NCI-H187 treated with DMSO at 0.1 percent for 48 hours (cell line): ENCODE measurements around the gene PRDM10.
"Not testable (repeated sequence)": the region's sequence is repeated elsewhere in the genome, so short reads cannot be mapped to it uniquely, and the experiment has no call there.

Source experiments
- DNase-seq: peaks from one replicate; lab custom pipeline; 2025; lab: John Stamatoyannopoulos, UW

Gene PRDM10

DNA sequence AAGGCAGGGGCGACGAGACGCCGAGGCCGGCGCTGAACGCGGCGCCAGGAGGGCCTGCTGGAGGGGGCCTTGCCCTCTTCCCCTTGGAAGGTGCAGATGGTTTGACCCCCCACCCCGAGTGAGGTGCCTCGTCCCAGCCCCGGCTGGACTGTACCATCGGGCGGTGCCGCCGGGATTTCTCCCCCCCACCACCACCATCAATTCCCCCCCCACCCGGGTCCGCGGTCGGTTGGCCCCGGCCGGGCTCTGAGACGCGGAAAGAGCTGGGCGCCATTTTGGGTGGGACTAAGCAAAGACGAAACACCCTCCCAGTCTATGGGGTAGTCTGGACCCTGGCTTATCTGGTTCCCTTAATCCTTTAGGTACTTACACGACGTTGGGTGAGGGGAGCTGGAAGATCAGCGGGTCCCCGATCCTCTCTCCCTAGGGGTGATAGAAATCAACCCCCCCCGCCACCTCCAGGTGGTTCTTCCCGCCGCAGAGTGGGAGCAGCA, at the start of gene PRDM10:
PRDM10 (minus strand) TSS at position 484 of the 494 bp plus-strand sequence. CDS start 41,871 bp downstream, outside the sequence.
- peak; percentile 88 for DNase-seq

DNA sequence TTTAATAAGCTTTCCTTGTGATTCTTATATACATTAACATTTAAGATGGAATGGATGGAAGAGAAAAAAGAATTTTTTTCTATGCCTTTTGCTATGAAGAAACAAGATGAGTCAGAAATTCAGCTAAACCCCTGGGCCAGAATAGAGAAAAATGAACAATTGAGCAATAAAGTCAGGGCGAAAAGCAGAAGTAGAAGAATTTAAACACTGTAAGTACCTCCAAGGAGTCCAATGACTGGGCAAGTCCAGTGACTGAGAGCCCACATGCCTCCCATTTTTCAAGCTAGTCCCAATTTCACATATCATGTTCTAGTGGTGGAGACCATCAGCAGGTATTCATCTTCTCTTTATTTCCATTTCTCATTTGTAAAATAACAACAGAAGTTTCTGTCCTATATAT, 48.4 kb upstream of the PRDM10 start:
- DNase-seq: no peak

- DNase-seq: no peak
Observed at GRCh38 chr11:130050257-130050656, 47.6 kb upstream of the PRDM10 start.

- no peak for DNase-seq
Observed at GRCh38 chr11:130049328-130049771, 46.7 kb upstream of the PRDM10 start.

GRCh38 chr11:130047141-130047540, 44.5 kb upstream of the PRDM10 start:
- DNase-seq: no peak

GRCh38 chr11:130043575-130043974, 40.9 kb upstream of the PRDM10 start:
- no peak for DNase-seq

DNA sequence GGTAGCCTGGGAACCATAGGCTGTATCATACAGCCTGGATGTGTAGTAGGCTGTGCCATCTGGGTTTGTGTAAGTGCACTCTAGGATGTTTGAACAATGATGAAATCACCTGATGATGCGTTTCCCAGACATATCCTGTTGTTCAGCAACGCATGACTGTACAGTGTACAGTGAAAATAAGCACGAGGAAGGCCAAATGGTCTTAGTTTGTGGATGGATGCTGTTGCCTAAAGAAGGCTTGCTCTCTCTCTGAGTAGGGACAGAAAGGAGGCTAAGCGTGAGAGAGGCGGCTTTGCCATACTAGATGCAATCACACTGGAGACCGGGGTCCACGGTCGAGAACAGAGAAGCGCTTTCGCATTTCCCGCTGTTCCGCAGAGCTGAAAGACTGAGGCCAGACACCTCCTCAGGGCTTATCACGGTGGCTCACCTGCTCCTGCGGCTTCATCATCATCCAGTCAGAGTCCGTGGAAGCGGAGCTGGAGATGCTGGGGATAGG, 39.5 kb upstream of the PRDM10 start:
- no peak for DNase-seq

DNA sequence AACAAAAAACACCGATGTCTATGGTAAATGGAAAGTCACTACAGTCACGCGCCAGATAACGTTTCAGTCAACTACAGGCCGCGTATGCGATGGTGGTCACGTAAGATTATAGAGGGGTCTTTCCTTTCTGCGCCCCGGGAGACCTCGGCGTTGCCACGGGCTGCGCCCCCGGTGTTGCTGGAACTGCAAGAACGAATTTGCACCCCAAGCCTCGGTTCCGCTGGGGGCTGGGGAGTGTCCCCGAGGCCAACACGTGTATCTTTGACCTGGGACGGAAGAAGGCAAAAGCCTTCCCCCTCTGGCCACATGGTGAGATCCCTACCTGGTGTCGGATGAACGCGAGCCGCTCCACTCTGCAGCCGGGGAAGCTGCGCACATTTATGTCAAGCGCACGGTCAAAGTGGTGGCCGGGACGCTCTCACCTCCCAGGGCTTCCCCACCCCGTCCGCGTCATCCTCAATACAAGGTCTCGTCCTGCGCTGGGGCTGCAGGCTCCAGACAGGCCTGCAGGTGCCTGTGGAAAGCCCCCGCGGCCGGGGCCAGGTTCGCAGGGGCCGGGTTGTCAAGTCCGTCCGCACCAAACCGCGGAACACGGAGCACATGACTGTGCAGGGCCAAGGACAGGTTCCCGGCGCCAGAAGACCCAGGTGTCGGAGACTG, 37.8 kb upstream of the PRDM10 start:
- DNase-seq: no peak

- DNase-seq: no peak
Observed at GRCh38 chr11:130037881-130038585, 35.4 kb upstream of the PRDM10 start.

GRCh38 chr11:130037058-130037457, 34.4 kb upstream of the PRDM10 start:
- no peak for DNase-seq

GRCh38 chr11:130034236-130034635, 31.6 kb upstream of the PRDM10 start:
- no peak for DNase-seq

GRCh38 chr11:130032931-130033330, 30.3 kb upstream of the PRDM10 start:
- no peak for DNase-seq

DNA sequence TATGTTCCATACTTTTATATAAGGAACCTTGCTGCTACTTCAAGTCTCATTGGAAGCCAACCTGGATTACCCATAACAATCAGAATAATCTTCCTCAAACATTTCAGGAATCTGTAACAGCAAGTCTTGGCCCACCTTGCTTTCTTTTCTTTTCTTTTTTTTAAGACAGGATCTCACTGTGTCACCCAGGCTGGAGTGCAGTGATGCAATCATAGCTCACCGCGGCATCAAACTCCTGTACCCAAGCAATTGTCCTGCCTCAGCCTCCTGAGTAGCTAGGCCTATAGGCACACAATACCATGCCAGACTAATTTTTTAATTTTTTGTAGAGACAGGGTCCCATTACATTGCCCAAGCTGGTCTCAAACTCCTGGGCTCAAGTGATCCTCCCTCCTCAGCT, 29.3 kb upstream of the PRDM10 start:
- DNase-seq: no peak

DNA sequence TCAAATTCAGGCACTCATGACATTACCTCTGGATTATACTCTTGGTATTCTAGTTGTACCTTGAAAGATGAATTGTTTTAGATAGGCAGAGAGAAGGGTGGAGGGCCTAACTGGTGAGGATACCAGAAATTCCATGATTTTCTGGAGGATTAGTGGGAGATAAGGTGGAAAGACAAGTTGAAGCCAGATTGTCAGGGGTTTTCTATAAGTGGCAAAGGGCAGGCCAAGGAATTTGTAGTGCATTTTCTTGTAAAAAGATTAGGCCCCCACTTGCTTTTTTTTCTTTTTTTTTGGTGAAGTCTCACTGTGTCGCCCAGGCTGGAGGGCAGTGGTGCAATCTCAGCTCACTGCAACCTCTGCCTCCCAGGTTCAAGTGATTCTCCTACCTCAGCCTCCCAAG, 28.4 kb upstream of the PRDM10 start:
- no peak for DNase-seq

DNA sequence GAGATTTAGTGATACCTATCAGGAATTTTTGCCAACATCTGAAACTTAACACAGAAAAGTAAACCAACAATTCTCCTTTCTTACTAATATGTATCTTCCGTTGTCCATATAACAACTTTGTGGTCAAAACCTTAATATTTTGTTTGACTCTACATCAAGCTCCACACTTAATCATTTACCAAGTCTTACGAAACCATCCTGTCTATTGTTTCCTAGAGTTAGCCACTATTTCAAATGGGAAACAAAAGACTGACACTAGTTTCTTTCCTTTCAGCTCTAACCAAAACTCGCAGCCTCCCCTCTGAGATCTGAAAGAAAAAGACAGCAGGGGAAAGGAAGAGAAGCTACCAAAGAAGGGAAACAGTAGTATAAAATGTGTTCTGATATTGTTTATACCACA, 26.5 kb upstream of the PRDM10 start:
- no peak for DNase-seq

- no peak for DNase-seq
Observed at GRCh38 chr11:130025371-130025770, 22.7 kb upstream of the PRDM10 start.

DNA sequence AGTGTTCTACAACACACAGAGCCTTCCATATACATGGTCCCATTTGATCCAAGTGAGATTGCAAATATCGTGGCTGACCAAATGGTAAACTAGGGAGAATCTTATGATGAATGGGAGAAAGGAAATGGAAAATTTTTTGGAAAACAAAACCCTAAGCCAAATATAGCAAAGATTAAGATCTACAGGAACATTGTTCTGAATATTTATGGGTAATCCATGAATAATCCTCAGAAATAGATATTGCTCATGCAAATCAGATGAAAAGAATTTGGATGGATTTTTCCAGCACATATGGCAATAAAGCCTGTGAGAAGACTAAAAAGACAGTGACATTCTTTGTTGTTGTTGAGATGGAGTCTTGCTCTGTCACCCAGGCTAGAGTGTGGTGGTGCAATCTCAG, 21.7 kb upstream of the PRDM10 start:
- no peak for DNase-seq

GRCh38 chr11:130023204-130023603, 20.6 kb upstream of the PRDM10 start:
- no peak for DNase-seq

DNA sequence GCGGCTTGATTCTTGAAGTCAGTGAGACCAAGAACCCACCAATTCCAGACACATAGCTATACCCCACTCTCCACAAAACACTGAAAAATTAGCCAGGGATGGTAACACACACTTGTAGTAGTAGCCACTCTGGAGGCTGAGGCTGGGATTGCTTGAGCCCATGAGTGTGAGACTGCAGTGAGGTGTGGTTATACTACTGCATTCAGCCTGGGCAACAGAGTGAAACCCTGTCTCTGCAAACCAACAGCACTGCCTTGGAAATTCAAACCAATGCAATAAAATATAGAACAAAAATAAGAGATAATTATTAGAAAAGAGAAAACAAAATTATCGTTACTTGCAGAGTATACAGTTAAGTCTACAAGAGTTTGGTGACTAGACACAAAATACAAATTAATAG, 20.2 kb upstream of the PRDM10 start:
- DNase-seq: no peak

DNA sequence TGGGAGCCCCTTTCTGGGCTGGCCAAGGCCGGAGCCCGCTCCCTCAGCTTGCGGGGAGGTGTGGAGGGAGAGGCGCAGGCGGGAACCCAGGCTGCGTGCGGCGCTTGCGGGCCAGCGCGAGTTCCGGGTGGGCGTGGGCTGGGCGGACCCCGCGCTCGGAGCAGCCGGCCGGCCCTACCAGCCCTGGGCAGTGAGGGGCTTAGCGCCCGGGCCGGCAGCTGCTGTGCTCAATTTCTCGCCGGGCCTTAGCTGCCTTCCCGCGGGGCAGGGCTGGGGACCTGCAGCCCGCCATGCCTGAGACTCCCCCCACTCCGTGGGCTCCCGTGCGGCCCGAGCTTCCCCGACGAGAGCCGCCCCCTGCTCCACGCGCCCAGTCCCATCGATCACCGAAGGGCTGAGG, 19.0 kb upstream of the PRDM10 start:
- not testable (repeated sequence) for DNase-seq

- no peak for DNase-seq
Observed at GRCh38 chr11:130020323-130020722, 17.7 kb upstream of the PRDM10 start.

DNA sequence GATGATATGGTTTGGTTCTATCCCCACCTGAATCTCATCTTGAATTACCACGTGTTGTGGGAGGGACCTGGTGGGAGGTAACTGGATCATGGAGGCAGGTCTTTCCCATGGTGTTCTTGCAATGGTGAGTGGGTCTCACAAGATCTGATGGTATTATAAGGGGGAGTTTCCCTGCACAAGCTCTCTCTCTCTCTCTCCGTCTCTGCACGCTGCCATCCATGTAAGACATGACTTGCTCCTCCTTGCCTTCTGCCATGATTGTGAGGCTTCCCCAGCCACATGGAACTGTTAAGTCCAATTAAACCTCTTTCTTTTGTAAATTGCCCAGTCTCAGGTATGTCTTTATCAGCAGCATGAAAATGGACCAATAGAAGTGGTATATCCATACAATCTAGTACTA, 13.2 kb upstream of the PRDM10 start:
- not testable (repeated sequence) for DNase-seq

- no peak for DNase-seq
Observed at GRCh38 chr11:130008326-130008725, 5.7 kb upstream of the PRDM10 start.
